A673 (cell line): ENCODE measurements around the gene LUZP1. TPM values are rescaled to one million over a fixed set of nuclear protein-coding genes. Genes with fewer than 3 reads are reported as not detected.

Experiments
- BruUV-seq: library from RNA; stranded (reverse); fragments of 400-500 nt; replicated peaks from 2 replicates; lab custom pipeline; 2021; lab: Mats Ljungman, UMichigan
- CTCF ChIA-PET: fragments of 300-600 bp; sonication (Branson Sonifier 250); formaldehyde crosslinking; loops from one replicate; lab custom pipeline; 2022; ENCODE audit warnings: antibody characterized with exemption; lab: Charles Lee
- POLR2A ChIA-PET: fragments of 300-600 bp; sonication (Branson Sonifier 250); formaldehyde crosslinking; loops from one replicate; lab custom pipeline; 2022; ENCODE audit warnings: antibody characterized with exemption; ENCODE audit not compliant: low non-redundant PET; lab: Charles Lee
- DNase-seq: peaks from one replicate; pipeline ENCODE4 v3.0.0-alpha.2; 2015; ENCODE audit warnings: low spot score
- H3K27ac ChIP-seq: fragments of 200-600 bp; sonication (generic); 2 replicates; pipeline ENCODE4 v1.5.1; 2016; ENCODE audit warnings: mixed run types, low read depth, mild to moderate bottlenecking, mixed read lengths, antibody characterized with exemption, low read length; ENCODE audit not compliant: poor library complexity, severe bottlenecking
- H3K27me3 ChIP-seq: fragments of 200-600 bp; sonication (generic); replicated peaks from 2 replicates; pipeline ENCODE4 v1.6.1; 2017; ENCODE audit warnings: mixed run types, low read depth, mild to moderate bottlenecking, mixed read lengths, antibody characterized with exemption, low read length; ENCODE audit not compliant: insufficient read depth, poor library complexity
- H3K36me3 ChIP-seq: fragments of 200-600 bp; sonication (generic); 2 replicates; pipeline ENCODE4 v1.6.1; 2016; ENCODE audit warnings: mixed run types, mild to moderate bottlenecking, mixed read lengths, antibody characterized with exemption, low read length; ENCODE audit not compliant: insufficient read depth, poor library complexity, severe bottlenecking
- H3K4me1 ChIP-seq: fragments of 200-600 bp; sonication (generic); 2 replicates; pipeline ENCODE4 v1.6.1; 2017; ENCODE audit warnings: mixed run types, mild to moderate bottlenecking, mixed read lengths, antibody characterized with exemption, low read length; ENCODE audit not compliant: insufficient read depth, poor library complexity, severe bottlenecking
- H3K4me3 ChIP-seq: fragments of 200-600 bp; sonication (generic); 2 replicates; pipeline ENCODE4 v1.5.1; 2016; ENCODE audit warnings: low read depth, mixed run types, mild to moderate bottlenecking, mixed read lengths, low read length; ENCODE audit not compliant: poor library complexity, severe bottlenecking
- H3K9me3 ChIP-seq: fragments of 200-600 bp; sonication (generic); 2 replicates; pipeline ENCODE4 v1.6.1; 2016; ENCODE audit warnings: mixed run types, low read depth, mild to moderate bottlenecking, mixed read lengths, antibody characterized with exemption, low read length; ENCODE audit not compliant: poor library complexity, severe bottlenecking
- EZH2 ChIP-seq: fragments of 200-600 bp; sonication (generic); IDR thresholded peaks from 2 replicates; pipeline ENCODE4 v1.6.1; 2017; ENCODE audit warnings: borderline replicate concordance, low read depth, mild to moderate bottlenecking, mixed read lengths, antibody characterized with exemption, low read length; ENCODE audit not compliant: poor library complexity, severe bottlenecking
- intact Hi-C: fragments of 100-400 bp; cut with micrococcal nuclease; formaldehyde crosslinking; loops from one replicate; pipeline ENCODE4 v1.10.0; 2022; ENCODE audit not compliant: unreplicated experiment
- total RNA-seq: library from RNA; stranded (reverse); gene quantifications from 2 replicates; pipeline ENCODE4 v1.2.3, GENCODE V29; 2021
- TF ChIP-seq, protein P1 (sequence below): fragments of 300-800, 200-600 bp; sonication (generic); conservative IDR thresholded peaks from 2 replicates; pipeline ENCODE4 v1.5.1; 2017; ENCODE audit warnings: low read depth, mild to moderate bottlenecking, antibody characterized with exemption, low read length, moderate library complexity, mixed read lengths

Gene LUZP1
- total RNA-seq, 1 experiment from 2014 or later: 34.9 TPM

DNA sequence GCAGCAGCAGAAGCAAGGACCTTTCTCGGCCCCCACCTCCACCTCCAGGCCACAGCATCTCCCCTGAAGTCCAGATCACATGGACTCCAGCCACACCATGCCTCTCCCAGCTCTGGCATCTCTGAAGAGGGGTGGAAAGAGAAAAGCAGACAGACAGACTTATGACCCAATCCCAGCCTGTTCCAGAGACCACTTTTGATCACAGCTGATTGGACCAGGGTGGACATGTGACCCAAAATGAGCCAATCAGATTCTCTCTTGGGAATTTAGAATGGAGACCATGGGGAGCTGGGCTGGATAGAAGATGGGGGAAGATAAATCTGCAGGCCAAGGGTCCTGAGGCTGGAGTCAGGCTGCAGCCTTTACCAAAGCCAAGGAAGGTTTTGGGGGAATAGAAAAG, 32.2 kb upstream of the LUZP1 start:
- ChIA-PET POLR2A (no interaction called here), CTCF (no interaction called here)
- BruUV-seq: no TSS peak
- no peak for DNase-seq
- intact Hi-C loops: no loop called here
- no peak for TF ChIP-seq EZH2
- TF ChIP-seq, protein P1, sequence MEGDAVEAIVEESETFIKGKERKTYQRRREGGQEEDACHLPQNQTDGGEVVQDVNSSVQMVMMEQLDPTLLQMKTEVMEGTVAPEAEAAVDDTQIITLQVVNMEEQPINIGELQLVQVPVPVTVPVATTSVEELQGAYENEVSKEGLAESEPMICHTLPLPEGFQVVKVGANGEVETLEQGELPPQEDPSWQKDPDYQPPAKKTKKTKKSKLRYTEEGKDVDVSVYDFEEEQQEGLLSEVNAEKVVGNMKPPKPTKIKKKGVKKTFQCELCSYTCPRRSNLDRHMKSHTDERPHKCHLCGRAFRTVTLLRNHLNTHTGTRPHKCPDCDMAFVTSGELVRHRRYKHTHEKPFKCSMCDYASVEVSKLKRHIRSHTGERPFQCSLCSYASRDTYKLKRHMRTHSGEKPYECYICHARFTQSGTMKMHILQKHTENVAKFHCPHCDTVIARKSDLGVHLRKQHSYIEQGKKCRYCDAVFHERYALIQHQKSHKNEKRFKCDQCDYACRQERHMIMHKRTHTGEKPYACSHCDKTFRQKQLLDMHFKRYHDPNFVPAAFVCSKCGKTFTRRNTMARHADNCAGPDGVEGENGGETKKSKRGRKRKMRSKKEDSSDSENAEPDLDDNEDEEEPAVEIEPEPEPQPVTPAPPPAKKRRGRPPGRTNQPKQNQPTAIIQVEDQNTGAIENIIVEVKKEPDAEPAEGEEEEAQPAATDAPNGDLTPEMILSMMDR: no peak
- Histone ChIP-seq H3K9me3 (no peaks in the 10 kb centered on the region), H3K4me1 (no peaks in the 10 kb centered on the region), H3K27me3 (no peaks in the 10 kb centered on the region), H3K4me3 (no peak overlapping the region), H3K36me3 (no peaks in the 10 kb centered on the region), H3K27ac (no peak overlapping the region)

DNA sequence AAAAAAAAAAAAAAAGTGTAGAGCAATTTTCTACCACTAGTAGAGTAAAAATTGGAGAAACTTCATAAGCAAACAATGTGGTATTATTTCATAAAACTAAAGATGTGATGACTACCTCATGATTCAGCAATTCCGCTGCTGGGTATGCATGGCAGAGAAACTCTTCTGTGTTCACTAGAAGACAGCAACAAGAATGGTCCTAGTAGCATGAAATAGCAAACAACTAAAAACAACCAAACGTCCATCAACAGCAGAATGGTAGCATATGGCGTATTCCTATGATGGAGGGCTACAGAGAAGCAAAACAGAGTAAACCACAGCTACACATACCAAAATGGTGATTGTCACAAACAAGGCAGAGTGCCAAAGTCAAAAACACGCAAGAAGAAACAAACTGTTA, 29.7 kb upstream of the LUZP1 start:
- Histone ChIP-seq H3K4me3 (no peak overlapping the region), H3K4me1 (no peaks in the 10 kb centered on the region), H3K36me3 (no peaks in the 10 kb centered on the region), H3K27me3 (no peaks in the 10 kb centered on the region), H3K9me3 (no peaks in the 10 kb centered on the region), H3K27ac (no peak overlapping the region)
- no TSS peak for BruUV-seq
- CTCF ChIA-PET: no interaction called here
- DNase-seq: no peak
- intact Hi-C loops: no loop called here
- POLR2A ChIA-PET: no interaction called here
- no peak for TF ChIP-seq EZH2
- TF ChIP-seq, protein P1: no peak

DNA sequence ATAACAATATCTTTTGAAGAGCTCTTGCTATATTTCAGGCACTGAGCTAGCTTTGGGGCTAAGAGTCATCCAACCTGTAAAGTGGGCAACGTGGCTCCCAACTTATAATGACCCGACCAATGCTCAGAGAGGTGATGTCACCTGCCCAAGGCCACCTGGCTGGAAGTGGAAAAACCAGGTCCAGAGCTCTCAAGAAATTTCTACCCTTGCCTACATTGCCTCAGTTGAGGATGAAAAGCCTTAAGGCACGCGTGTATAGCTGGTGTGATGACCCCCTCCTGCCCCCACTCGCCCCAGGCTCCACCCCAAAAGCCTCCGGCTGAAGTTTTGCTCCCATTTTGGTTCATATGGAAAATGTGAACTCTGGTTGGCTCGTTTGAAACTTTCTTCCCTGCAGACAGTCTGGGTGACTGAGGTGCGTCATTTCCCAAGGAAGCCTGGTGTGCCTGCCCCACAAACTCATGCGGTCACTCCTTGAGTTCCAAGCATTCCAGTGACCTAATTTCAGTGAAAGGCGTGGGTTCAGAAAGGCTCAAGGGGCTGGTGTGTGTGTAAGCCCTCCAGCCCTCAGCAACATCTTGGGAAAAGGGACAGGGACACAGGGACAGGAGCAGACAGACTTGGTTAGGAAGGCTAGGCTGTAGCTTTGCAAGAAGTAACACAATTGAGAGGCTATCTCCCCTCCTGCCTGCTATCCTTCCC, 28.1 kb upstream of the LUZP1 start:
- Histone ChIP-seq H3K36me3 (no peaks in the 10 kb centered on the region), H3K27ac (no peak overlapping the region), H3K9me3 (no peaks in the 10 kb centered on the region), H3K27me3 (no peaks in the 10 kb centered on the region), H3K4me3 (no peak overlapping the region), H3K4me1 (no peaks in the 10 kb centered on the region)
- ChIA-PET POLR2A (no interaction called here), CTCF (no interaction called here)
- DNase-seq: no peak
- TF ChIP-seq, protein P1: no peak
- no peak for TF ChIP-seq EZH2
- intact Hi-C loops: no loop called here
- BruUV-seq: no TSS peak
